Measurements from ENCODE around the gene WNK2.

The WNK2 gene

GRCh38 chr9:93186215-93186945 lies 2.4 kb downstream of the WNK2 start:
- H3K36me3 ChIP-seq, result no peaks in the 10 kb centered on the region
- no peaks in the 10 kb centered on the region for H3K4me1 ChIP-seq
- H3K27me3 ChIP-seq, result peaks cover 9% of the 10 kb centered on the region
- TF ChIP-seq CTCF (IDR thresholded peaks at IDR 0.05; ENCODE audit: low read depth, low read length), result no peak
- H3K4me3 ChIP-seq (ENCODE audit: low read depth, low read length), result no peak overlapping the region
- DNase-seq, result no peak
- no peaks in the 10 kb centered on the region for H3K9me3 ChIP-seq

- H3K4me1 ChIP-seq, result no peaks in the 10 kb centered on the region
- H3K36me3 ChIP-seq, result no peaks in the 10 kb centered on the region
- H3K9me3 ChIP-seq, result no peaks in the 10 kb centered on the region
- no peak overlapping the region for H3K4me3 ChIP-seq (ENCODE audit: low read depth, low read length)
- no peak for TF ChIP-seq CTCF (IDR thresholded peaks at IDR 0.05; ENCODE audit: low read depth, low read length)
- no peak for DNase-seq
- peaks cover 9% of the 10 kb centered on the region for H3K27me3 ChIP-seq
These were observed 3.1 kb downstream of the WNK2 start for GRCh38 chr9:93187047-93187446.

GRCh38 chr9:93187574-93187973 lies 3.6 kb downstream of the WNK2 start:
- TF ChIP-seq CTCF (IDR thresholded peaks at IDR 0.05; ENCODE audit: low read depth, low read length), result no peak
- H3K36me3 ChIP-seq, result no peaks in the 10 kb centered on the region
- DNase-seq, result no peak
- no peak overlapping the region for H3K4me3 ChIP-seq (ENCODE audit: low read depth, low read length)
- no peaks in the 10 kb centered on the region for H3K4me1 ChIP-seq
- peaks cover 9% of the 10 kb centered on the region for H3K27me3 ChIP-seq
- no peaks in the 10 kb centered on the region for H3K9me3 ChIP-seq

- DNase-seq, result no peak
- Histone ChIP-seq H3K36me3 (no peaks in the 10 kb centered on the region), H3K27me3 (peaks cover 6% of the 10 kb centered on the region)
These were observed 4.8 kb downstream of the WNK2 start for GRCh38 chr9:93188426-93189368.

GRCh38 chr9:93189369-93190132 lies 5.6 kb downstream of the WNK2 start:
- TF ChIP-seq CTCF (IDR thresholded peaks at IDR 0.05; ENCODE audit: low read depth, low read length), result no peak
- no peaks in the 10 kb centered on the region for H3K36me3 ChIP-seq
- no peaks in the 10 kb centered on the region for H3K27me3 ChIP-seq
- no peaks in the 10 kb centered on the region for H3K4me1 ChIP-seq
- H3K9me3 ChIP-seq, result no peaks in the 10 kb centered on the region
- no peak for DNase-seq
- no peak overlapping the region for H3K4me3 ChIP-seq (ENCODE audit: low read depth, low read length)

More at GRCh38 chr9:93188426-93189368, 4.8 kb downstream of the WNK2 start:
- TF ChIP-seq CTCF (IDR thresholded peaks at IDR 0.05; ENCODE audit: low read depth, low read length), result no peak
- Histone ChIP-seq H3K9me3 (no peaks in the 10 kb centered on the region), H3K4me1 (no peaks in the 10 kb centered on the region), H3K4me3 (ENCODE audit: low read depth, low read length) (no peak overlapping the region)
